Trophoblast cell (in vitro differentiated cells and primary cell): ENCODE measurements around the gene PKP1.

ENCODE experiments used
- DNase-seq, 2 donors: peaks; one replicate each; pipeline ENCODE4 v3.0.0-alpha.2; 2016
- H2AFZ ChIP-seq: 2 replicates; pipeline ENCODE4 v1.6.1; 2013; ENCODE audit warnings: low read length, moderate library complexity, mild to moderate bottlenecking; ENCODE audit not compliant: insufficient read depth, poor library complexity
- H2AK5ac ChIP-seq: 2 replicates; pipeline ENCODE4 v1.6.1; 2013; ENCODE audit warnings: mild to moderate bottlenecking, low read length
- H2BK120ac ChIP-seq: 2 replicates; pipeline ENCODE4 v1.6.1; 2013; ENCODE audit warnings: low read length, mild to moderate bottlenecking, moderate library complexity; ENCODE audit not compliant: insufficient read depth, poor library complexity
- H2BK12ac ChIP-seq: 2 replicates; pipeline ENCODE4 v1.6.1; 2013; ENCODE audit warnings: mild to moderate bottlenecking, low read length, moderate library complexity
- H2BK5ac ChIP-seq: 2 replicates; pipeline ENCODE4 v1.6.1; 2013; ENCODE audit warnings: low read length, low read depth, moderate library complexity, mild to moderate bottlenecking; ENCODE audit not compliant: poor library complexity
- H3K14ac ChIP-seq: 2 replicates; pipeline ENCODE4 v1.6.1; 2013; ENCODE audit warnings: mild to moderate bottlenecking, low read length
- H3K18ac ChIP-seq: 2 replicates; pipeline ENCODE4 v1.6.1; 2013; ENCODE audit warnings: mild to moderate bottlenecking, low read length
- H3K23ac ChIP-seq: 2 replicates; pipeline ENCODE4 v1.6.1; 2013; ENCODE audit warnings: low read length
- H3K27ac ChIP-seq: 2 replicates; pipeline ENCODE4 v1.5.1; 2013; ENCODE audit warnings: low read depth, mild to moderate bottlenecking, inconsistent platforms, low read length, moderate library complexity
- H3K27me3 ChIP-seq: 2 replicates; pipeline ENCODE4 v1.6.1; 2013; ENCODE audit warnings: inconsistent platforms, mild to moderate bottlenecking, low read length, moderate library complexity; ENCODE audit not compliant: insufficient read depth
- H3K36me3 ChIP-seq, 2 experiments: 1 replicate in 1 of 2; 2 replicates in 1 of 2; pipeline ENCODE4 v1.6.1; 2013; ENCODE audit warnings: low read length in 2 of 2, mild to moderate bottlenecking in 2 of 2, moderate library complexity in 1 of 2; ENCODE audit not compliant: insufficient read depth in 2 of 2, control insufficient read depth in 1 of 2
- H3K4ac ChIP-seq: 2 replicates; pipeline ENCODE4 v1.6.1; 2013; ENCODE audit warnings: low read depth, mild to moderate bottlenecking, low read length, moderate library complexity
- H3K4me1 ChIP-seq, 2 experiments: 1 replicate in 1 of 2; 2 replicates in 1 of 2; pipeline ENCODE4 v1.6.1; 2013; ENCODE audit warnings: low read length in 2 of 2, mild to moderate bottlenecking in 2 of 2, moderate library complexity in 1 of 2; ENCODE audit not compliant: insufficient read depth in 2 of 2, control insufficient read depth in 1 of 2
- H3K4me2 ChIP-seq: 2 replicates; pipeline ENCODE4 v1.6.1; 2013; ENCODE audit warnings: inconsistent platforms, mild to moderate bottlenecking, low read length, moderate library complexity
- H3K4me3 ChIP-seq: 2 replicates; pipeline ENCODE4 v1.5.1; 2013; ENCODE audit warnings: mild to moderate bottlenecking, low read depth, low read length, inconsistent platforms
- H3K79me1 ChIP-seq: one replicate; pipeline ENCODE4 v1.6.1; 2013; ENCODE audit warnings: low read length
- H3K79me2 ChIP-seq: 2 replicates; pipeline ENCODE4 v1.6.1; 2013; ENCODE audit warnings: low read length, mild to moderate bottlenecking; ENCODE audit not compliant: control insufficient read depth, insufficient read depth, poor library complexity
- H3K9ac ChIP-seq: 2 replicates; pipeline ENCODE4 v1.6.1; 2013; ENCODE audit warnings: mild to moderate bottlenecking, low read length
- H3K9me3 ChIP-seq: 2 replicates; pipeline ENCODE4 v1.6.1; 2013; ENCODE audit warnings: low read depth, mild to moderate bottlenecking, control low read depth, inconsistent platforms, low read length; ENCODE audit not compliant: insufficient read depth
- H4K12ac ChIP-seq: 2 replicates; pipeline ENCODE4 v1.6.1; 2013; ENCODE audit warnings: low read depth, mild to moderate bottlenecking, low read length, moderate library complexity
- H4K8ac ChIP-seq: 2 replicates; pipeline ENCODE4 v1.6.1; 2013; ENCODE audit warnings: low read depth, mild to moderate bottlenecking, low read length, moderate library complexity
- H4K91ac ChIP-seq: one replicate; pipeline ENCODE4 v1.6.1; 2013; ENCODE audit warnings: low read depth, mild to moderate bottlenecking, low read length, moderate library complexity
- WGBS: extraction: QIAGEN DNeasy Blood & Tissue Kit; methylation state at CpG from one replicate; pipeline ENCODE4 v1.1.7; 2013; ENCODE audit warnings: missing lambda C conversion rate; ENCODE audit not compliant: insufficient read length, insufficient coverage; ENCODE audit errors: extremely low coverage; 5-methylcytosine and 5-hydroxymethylcytosine counted together

The PKP1 gene

DNA sequence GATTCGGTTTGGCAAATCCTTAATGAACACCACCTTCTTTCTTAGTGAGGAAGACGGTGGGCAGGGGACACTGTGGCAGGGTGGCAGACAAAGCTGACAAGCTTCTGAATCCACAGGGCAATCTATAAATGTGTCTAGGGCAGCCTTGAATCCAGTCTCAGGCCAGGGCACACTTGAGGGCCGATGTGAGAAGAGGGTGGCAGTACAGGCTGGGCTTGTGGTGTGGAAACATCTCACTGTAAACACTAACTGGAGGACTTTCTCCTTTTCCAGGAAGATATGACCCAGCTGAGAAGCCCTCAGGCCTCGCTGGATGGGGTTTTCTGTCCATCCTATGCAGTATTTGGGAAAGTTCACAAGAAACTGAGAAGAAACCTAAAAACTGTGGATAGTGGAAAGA is 46.5 kb downstream of the PKP1 start:
- H3K36me3 ChIP-seq = no peaks in the 10 kb centered on the region
- no peak overlapping the region for H2BK5ac ChIP-seq
- H3K9me3 ChIP-seq = no peaks in the 10 kb centered on the region
- H3K79me2 ChIP-seq = no peaks in the 10 kb centered on the region
- H3K27ac ChIP-seq = no peak overlapping the region
- H3K4ac ChIP-seq = no peak overlapping the region
- no peak overlapping the region for H3K4me3 ChIP-seq
- no peak overlapping the region for H4K91ac ChIP-seq
- H2BK120ac ChIP-seq = no peak overlapping the region
- H4K8ac ChIP-seq = no peak overlapping the region
- no peak overlapping the region for H3K9ac ChIP-seq
- H3K18ac ChIP-seq = no peak overlapping the region
- H3K4me2 ChIP-seq = no peak overlapping the region
- H3K4me1 ChIP-seq = no peaks in the 10 kb centered on the region
- no peaks in the 10 kb centered on the region for H3K79me1 ChIP-seq
- H3K14ac ChIP-seq = no peak overlapping the region
- H4K12ac ChIP-seq = no peak overlapping the region
- H2BK12ac ChIP-seq = no peak overlapping the region
- no peak overlapping the region for H2AK5ac ChIP-seq
- WGBS = no CpG with 5 or more reads among the region's 4 CpGs
- no peak overlapping the region for H2AFZ ChIP-seq
- H3K27me3 ChIP-seq = no peaks in the 10 kb centered on the region
- no peak overlapping the region for H3K23ac ChIP-seq
- no peak for DNase-seq

DNA sequence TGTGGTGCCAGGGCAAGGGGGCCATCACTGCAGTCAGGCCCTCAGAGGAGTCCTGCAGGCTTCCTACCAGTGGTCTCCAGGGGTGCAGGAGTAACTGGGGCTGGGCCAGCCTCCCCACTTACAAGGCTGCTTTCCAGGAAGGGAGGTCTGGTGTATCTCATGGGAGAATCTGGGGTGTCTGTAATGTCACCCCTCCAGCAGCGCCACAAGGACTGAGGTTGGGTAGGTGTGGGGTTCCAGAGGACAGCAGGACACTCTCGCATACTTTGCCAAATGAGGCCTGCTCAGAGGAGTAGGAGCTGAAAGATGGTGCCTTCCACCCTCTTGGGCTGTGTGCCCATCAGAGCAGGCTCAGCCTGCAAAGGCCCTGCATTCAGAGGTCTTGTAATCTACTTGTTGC is 47.2 kb downstream of the PKP1 start:
- H3K23ac ChIP-seq = no peak overlapping the region
- H2BK12ac ChIP-seq = no peak overlapping the region
- H3K79me2 ChIP-seq = no peaks in the 10 kb centered on the region
- no peak overlapping the region for H3K4ac ChIP-seq
- no peak overlapping the region for H3K14ac ChIP-seq
- no peak overlapping the region for H3K9ac ChIP-seq
- H3K27me3 ChIP-seq = no peaks in the 10 kb centered on the region
- H2BK5ac ChIP-seq = no peak overlapping the region
- H4K12ac ChIP-seq = no peak overlapping the region
- no peak overlapping the region for H2AK5ac ChIP-seq
- no peaks in the 10 kb centered on the region for H3K9me3 ChIP-seq
- H3K79me1 ChIP-seq = no peaks in the 10 kb centered on the region
- H3K4me2 ChIP-seq = no peak overlapping the region
- no peaks in the 10 kb centered on the region for H3K36me3 ChIP-seq
- H2AFZ ChIP-seq = no peak overlapping the region
- no peak overlapping the region for H4K8ac ChIP-seq
- WGBS = no CpG with 5 or more reads among the region's 2 CpGs
- H2BK120ac ChIP-seq = no peak overlapping the region
- H3K4me1 ChIP-seq = no peaks in the 10 kb centered on the region
- no peak overlapping the region for H4K91ac ChIP-seq
- no peak overlapping the region for H3K18ac ChIP-seq
- H3K4me3 ChIP-seq = no peak overlapping the region
- no peak for DNase-seq
- no peak overlapping the region for H3K27ac ChIP-seq

GRCh38 chr1:201331166-201331565 is 47.9 kb downstream of the PKP1 start:
- no peak overlapping the region for H4K8ac ChIP-seq
- H4K91ac ChIP-seq = no peak overlapping the region
- H3K27me3 ChIP-seq = no peaks in the 10 kb centered on the region
- no peak overlapping the region for H3K14ac ChIP-seq
- H3K9ac ChIP-seq = no peak overlapping the region
- H3K18ac ChIP-seq = no peak overlapping the region
- no CpG with 5 or more reads among the region's 7 CpGs for WGBS
- H3K4ac ChIP-seq = no peak overlapping the region
- H3K27ac ChIP-seq = no peak overlapping the region
- no peaks in the 10 kb centered on the region for H3K79me2 ChIP-seq
- no peak overlapping the region for H3K4me3 ChIP-seq
- H3K4me1 ChIP-seq = no peaks in the 10 kb centered on the region
- H2BK12ac ChIP-seq = no peak overlapping the region
- H4K12ac ChIP-seq = no peak overlapping the region
- no peak overlapping the region for H2AK5ac ChIP-seq
- DNase-seq = no peak
- no peaks in the 10 kb centered on the region for H3K79me1 ChIP-seq
- H2BK5ac ChIP-seq = no peak overlapping the region
- H3K36me3 ChIP-seq = no peaks in the 10 kb centered on the region
- no peak overlapping the region for H2BK120ac ChIP-seq
- no peak overlapping the region for H3K4me2 ChIP-seq
- H2AFZ ChIP-seq = no peak overlapping the region
- H3K23ac ChIP-seq = no peak overlapping the region
- no peaks in the 10 kb centered on the region for H3K9me3 ChIP-seq

DNA sequence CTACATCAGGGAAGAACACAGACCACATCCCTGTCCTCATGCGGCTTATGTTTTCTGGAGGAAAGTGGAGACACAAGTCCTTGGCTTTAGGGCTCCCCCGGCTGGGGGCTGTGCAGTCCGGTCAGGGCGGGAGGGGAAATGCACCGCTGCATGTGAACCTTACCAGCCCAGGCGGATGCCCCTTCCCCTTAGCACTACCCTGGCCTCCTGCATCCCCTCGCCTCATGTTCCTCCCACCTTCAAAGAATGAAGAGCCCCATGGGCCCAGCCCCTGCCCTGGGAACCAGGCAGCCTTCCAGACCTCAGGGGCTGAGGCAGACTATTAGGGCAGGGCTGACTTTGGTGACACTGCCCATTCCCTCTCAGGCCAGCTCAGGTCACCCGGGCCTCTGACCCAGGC is 48.7 kb downstream of the PKP1 start:
- Histone ChIP-seq H3K4me2 (no peak overlapping the region), H3K79me1 (no peaks in the 10 kb centered on the region), H3K4ac (no peak overlapping the region), H4K91ac (no peak overlapping the region), H4K12ac (no peak overlapping the region), H2BK12ac (no peak overlapping the region), H3K79me2 (no peaks in the 10 kb centered on the region), H2AFZ (no peak overlapping the region), H3K36me3 (no peaks in the 10 kb centered on the region), H3K27me3 (no peaks in the 10 kb centered on the region), H3K9me3 (no peaks in the 10 kb centered on the region), H2BK120ac (no peak overlapping the region), H3K9ac (no peak overlapping the region), H3K14ac (no peak overlapping the region), H3K27ac (no peak overlapping the region), H3K23ac (no peak overlapping the region), H3K4me3 (no peak overlapping the region), H2AK5ac (no peak overlapping the region), H3K18ac (no peak overlapping the region), H2BK5ac (no peak overlapping the region), H3K4me1 (no peaks in the 10 kb centered on the region), H4K8ac (no peak overlapping the region)
- DNase-seq = no peak
- WGBS = no CpG with 5 or more reads among the region's 8 CpGs
